Breast epithelium (tissue), 3 donors: ENCODE measurements around the gene CCNL2.

ENCODE experiments used
- POLR2AphosphoS5 ChIP-seq, 3 donors: sonication (generic); formaldehyde crosslinking; IDR thresholded peaks; one replicate each; pipeline ENCODE4 v1.6.1; 2017; ENCODE audit warnings: antibody characterized with exemption in 3 of 3
- TF ChIP-seq, protein P1 (sequence below), 3 donors: fragments of 450-650 bp; IDR thresholded peaks; one replicate each; pipeline ENCODE4 v1.5.1; 2016 to 2017; ENCODE audit warnings: antibody characterized with exemption in 3 of 3, mild to moderate bottlenecking in 3 of 3, moderate library complexity in 3 of 3

DNA sequence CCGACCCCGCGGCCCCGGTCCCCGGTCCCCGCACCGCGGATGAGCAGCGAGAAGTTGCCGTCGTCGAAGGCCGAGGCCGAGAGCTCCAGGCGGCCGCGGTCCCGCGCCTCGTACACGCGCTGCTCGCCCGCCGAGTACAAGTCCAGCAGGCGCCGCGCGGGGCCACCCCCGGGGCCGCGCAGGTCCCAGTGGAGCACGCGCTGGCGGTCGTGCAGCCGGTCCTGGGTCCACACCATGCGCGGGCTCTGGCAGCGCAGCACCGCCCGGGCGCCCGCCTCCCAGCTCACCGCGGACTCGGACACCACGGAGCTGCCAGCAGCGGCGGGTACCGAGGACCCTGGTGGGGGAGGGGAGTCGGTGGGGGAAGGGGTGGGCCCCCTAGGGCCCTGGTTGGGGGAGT lies 43.7 kb downstream of the CCNL2 start:
- TF ChIP-seq, protein P1, sequence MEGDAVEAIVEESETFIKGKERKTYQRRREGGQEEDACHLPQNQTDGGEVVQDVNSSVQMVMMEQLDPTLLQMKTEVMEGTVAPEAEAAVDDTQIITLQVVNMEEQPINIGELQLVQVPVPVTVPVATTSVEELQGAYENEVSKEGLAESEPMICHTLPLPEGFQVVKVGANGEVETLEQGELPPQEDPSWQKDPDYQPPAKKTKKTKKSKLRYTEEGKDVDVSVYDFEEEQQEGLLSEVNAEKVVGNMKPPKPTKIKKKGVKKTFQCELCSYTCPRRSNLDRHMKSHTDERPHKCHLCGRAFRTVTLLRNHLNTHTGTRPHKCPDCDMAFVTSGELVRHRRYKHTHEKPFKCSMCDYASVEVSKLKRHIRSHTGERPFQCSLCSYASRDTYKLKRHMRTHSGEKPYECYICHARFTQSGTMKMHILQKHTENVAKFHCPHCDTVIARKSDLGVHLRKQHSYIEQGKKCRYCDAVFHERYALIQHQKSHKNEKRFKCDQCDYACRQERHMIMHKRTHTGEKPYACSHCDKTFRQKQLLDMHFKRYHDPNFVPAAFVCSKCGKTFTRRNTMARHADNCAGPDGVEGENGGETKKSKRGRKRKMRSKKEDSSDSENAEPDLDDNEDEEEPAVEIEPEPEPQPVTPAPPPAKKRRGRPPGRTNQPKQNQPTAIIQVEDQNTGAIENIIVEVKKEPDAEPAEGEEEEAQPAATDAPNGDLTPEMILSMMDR (IDR thresholded peaks at IDR 0.05), result no peak
- no peak for TF ChIP-seq POLR2AphosphoS5 (IDR thresholded peaks at IDR 0.05)
